ENCODE results near the gene CASK. TPM values are rescaled to one million over a fixed set of nuclear protein-coding genes. Genes with fewer than 3 reads are reported as not detected.

CASK gene
- total and polyA plus RNA-seq, 8 donors = 7.3 to 82.0 (median 32.3) TPM

GRCh38 chrX:41518127-41518840, 405.1 kb downstream of the CASK start:
- no peaks in the 10 kb centered on the region for H3K4me1 ChIP-seq
- no peak for TF ChIP-seq EP300 (IDR thresholded peaks at IDR 0.05)
- TF ChIP-seq POLR2AphosphoS5 (IDR thresholded peaks at IDR 0.05) = no peak
- no peak for TF ChIP-seq POLR2A (IDR thresholded peaks at IDR 0.05)
- TF ChIP-seq, protein P1, sequence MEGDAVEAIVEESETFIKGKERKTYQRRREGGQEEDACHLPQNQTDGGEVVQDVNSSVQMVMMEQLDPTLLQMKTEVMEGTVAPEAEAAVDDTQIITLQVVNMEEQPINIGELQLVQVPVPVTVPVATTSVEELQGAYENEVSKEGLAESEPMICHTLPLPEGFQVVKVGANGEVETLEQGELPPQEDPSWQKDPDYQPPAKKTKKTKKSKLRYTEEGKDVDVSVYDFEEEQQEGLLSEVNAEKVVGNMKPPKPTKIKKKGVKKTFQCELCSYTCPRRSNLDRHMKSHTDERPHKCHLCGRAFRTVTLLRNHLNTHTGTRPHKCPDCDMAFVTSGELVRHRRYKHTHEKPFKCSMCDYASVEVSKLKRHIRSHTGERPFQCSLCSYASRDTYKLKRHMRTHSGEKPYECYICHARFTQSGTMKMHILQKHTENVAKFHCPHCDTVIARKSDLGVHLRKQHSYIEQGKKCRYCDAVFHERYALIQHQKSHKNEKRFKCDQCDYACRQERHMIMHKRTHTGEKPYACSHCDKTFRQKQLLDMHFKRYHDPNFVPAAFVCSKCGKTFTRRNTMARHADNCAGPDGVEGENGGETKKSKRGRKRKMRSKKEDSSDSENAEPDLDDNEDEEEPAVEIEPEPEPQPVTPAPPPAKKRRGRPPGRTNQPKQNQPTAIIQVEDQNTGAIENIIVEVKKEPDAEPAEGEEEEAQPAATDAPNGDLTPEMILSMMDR (IDR thresholded peaks at IDR 0.05) = no peak
- H3K27me3 ChIP-seq = peaks cover 0 to 6% (median 0%) of the 10 kb centered on the region in 3 donors
- H3K9me3 ChIP-seq = no peaks in the 10 kb centered on the region
- 75 to 89% (median 80%) methylated on average over 9 of the region's 9 CpGs for WGBS, 5 donors
- H3K36me3 ChIP-seq = peaks cover 0 to 8% (median 5%) of the 10 kb centered on the region in 4 donors
- no peak overlapping the region for H3K4me3 ChIP-seq
- intact Hi-C loops (cut with DNase I; ENCODE audit: low total_unique reads) = no loop called here
- DNase-seq = no peak
- no peak overlapping the region for H3K27ac ChIP-seq

DNA sequence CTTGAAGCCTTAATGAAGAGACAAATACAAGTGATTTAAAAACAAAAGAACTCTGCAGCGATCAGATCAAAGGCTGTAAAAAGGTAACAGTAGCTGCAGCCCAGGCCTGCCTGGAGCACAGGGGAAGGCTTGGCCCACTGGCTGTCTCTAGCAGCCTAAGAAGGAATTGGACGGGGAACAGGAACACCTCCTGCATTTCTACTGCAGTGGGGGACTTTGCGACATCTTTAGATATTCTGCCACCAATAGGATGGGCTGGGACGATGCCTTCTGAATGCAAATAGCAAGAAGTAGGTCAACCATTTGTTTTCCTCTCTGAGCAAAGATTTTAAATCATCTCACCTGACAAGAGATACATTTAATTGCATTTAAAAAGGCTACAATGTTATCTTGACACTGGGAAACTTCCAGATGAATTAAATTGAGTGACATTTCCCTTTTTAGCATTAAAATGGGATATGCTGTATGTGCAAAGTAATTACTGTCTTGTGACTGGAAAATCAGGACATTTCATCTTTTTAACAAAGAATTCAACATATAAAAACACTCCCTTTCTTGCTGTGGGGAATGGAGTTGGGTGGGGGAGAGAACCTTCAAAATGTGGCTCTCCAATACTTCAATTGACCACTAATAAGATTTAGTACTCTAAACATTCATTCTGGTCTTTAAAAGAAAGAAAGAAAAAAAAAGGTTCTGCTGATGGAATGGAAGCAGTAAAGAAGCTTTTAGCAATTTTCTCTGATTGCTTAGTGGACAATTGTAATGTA, 406.2 kb downstream of the CASK start:
- H3K4me3 ChIP-seq = no peak overlapping the region
- H3K4me1 ChIP-seq = no peaks in the 10 kb centered on the region
- DNase-seq = no peak
- no peak for TF ChIP-seq POLR2A (IDR thresholded peaks at IDR 0.05)
- TF ChIP-seq, protein P1 (IDR thresholded peaks at IDR 0.05) = no peak
- no peak for TF ChIP-seq POLR2AphosphoS5 (IDR thresholded peaks at IDR 0.05)
- TF ChIP-seq EP300 (IDR thresholded peaks at IDR 0.05) = no peak
- H3K9me3 ChIP-seq = no peaks in the 10 kb centered on the region
- H3K27me3 ChIP-seq = peaks cover 0 to 6% (median 0%) of the 10 kb centered on the region in 3 donors
- 60 to 84% (median 66%) methylated on average over 4 of the region's 4 CpGs for WGBS, 5 donors
- no peak overlapping the region for H3K27ac ChIP-seq
- H3K36me3 ChIP-seq = peaks cover 0 to 4% (median 2%) of the 10 kb centered on the region in 4 donors
- intact Hi-C loops (cut with DNase I; ENCODE audit: low total_unique reads) = no loop called here

DNA sequence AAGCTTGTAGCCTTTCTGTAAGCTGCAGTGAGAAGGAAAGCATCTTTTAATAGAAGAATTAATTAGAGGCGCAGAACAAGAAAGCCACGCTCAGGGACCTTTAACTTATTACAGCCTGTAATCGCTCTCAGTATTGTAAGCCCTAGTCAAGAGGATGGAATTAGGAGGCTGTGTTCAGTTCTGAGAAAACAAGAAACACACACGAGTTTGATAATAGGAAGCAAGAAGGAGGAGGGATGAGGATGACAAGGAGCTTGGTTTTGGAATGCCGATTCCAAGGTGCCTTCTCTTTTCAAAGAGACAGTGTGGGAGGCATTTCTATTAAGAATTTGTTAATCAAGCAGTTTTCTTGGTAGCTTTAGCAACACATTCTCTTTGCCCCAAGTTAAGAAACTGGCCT, 406.9 kb downstream of the CASK start:
- Histone ChIP-seq H3K4me1 (no peaks in the 10 kb centered on the region), H3K27ac (no peak overlapping the region), H3K36me3 (peaks cover 0 to 4% (median 1%) of the 10 kb centered on the region in 4 donors), H3K9me3 (no peaks in the 10 kb centered on the region), H3K27me3 (peaks cover 0 to 6% (median 0%) of the 10 kb centered on the region in 3 donors), H3K4me3 (no peak overlapping the region)
- intact Hi-C loops (cut with DNase I; ENCODE audit: low total_unique reads) = no loop called here
- 74 to 89% (median 79%) methylated on average over 5 of the region's 5 CpGs for WGBS, 5 donors
- TF ChIP-seq POLR2AphosphoS5 (IDR thresholded peaks at IDR 0.05) = no peak
- TF ChIP-seq EP300 (IDR thresholded peaks at IDR 0.05) = no peak
- TF ChIP-seq, protein P1 (IDR thresholded peaks at IDR 0.05) = no peak
- no peak for TF ChIP-seq POLR2A (IDR thresholded peaks at IDR 0.05)
- no peak for DNase-seq

- no peak for DNase-seq
- TF ChIP-seq EP300 (IDR thresholded peaks at IDR 0.05) = no peak
- WGBS, 5 donors = 85 to 95% (median 90%) methylated on average over 12 of the region's 12 CpGs
- Histone ChIP-seq H3K4me1 (no peaks in the 10 kb centered on the region), H3K4me3 (no peak overlapping the region), H3K36me3 (peaks cover 0 to 3% (median 0%) of the 10 kb centered on the region in 4 donors), H3K27ac (no peak overlapping the region), H3K9me3 (no peaks in the 10 kb centered on the region), H3K27me3 (peaks cover 0 to 6% (median 0%) of the 10 kb centered on the region in 3 donors)
- intact Hi-C loops (cut with DNase I; ENCODE audit: low total_unique reads) = no loop called here
These were observed 408.0 kb downstream of the CASK start for GRCh38 chrX:41515376-41515775.

Data from stomach (tissue), 9 donors.